ENCODE measurements around the gene UBA1.

GRCh38 chrX:47224266-47224895 lies 30.8 kb downstream of the UBA1 start:
- TF ChIP-seq EZH2 (IDR thresholded peaks at IDR 0.05; ENCODE audit: insufficient read depth, poor library complexity, severe bottlenecking) (no peak), EZH2phosphoT487 (IDR thresholded peaks at IDR 0.05; ENCODE audit: insufficient read depth, low read depth) (no peak)

Measured in GM23248 (cell line).